GM06990 (cell line): ENCODE measurements around the gene WDR26.

ENCODE experiments used
- DNase-seq: peaks from one replicate; pipeline ENCODE4 v3.0.0-alpha.2; 2011; ENCODE audit not compliant: insufficient read length; ENCODE audit errors: extremely low read depth
- H3K27me3 ChIP-seq: replicated peaks from 2 replicates; pipeline ENCODE4 v1.6.0; 2011; ENCODE audit warnings: low read length; ENCODE audit not compliant: control insufficient read depth, insufficient read depth
- H3K36me3 ChIP-seq: 2 replicates; pipeline ENCODE4 v1.5.1; 2011; ENCODE audit warnings: low read length; ENCODE audit not compliant: control insufficient read depth, insufficient read depth
- H3K4me3 ChIP-seq: replicated peaks from 2 replicates; pipeline ENCODE4 v1.5.1; 2011; ENCODE audit warnings: low read depth, mild to moderate bottlenecking, control low read depth, low read length
- CTCF ChIP-seq: IDR thresholded peaks from 2 replicates; pipeline ENCODE4 v1.5.1; 2011; ENCODE audit warnings: low read length, control low read depth, mild to moderate bottlenecking, inconsistent platforms; ENCODE audit not compliant: insufficient read depth, poor library complexity, severe bottlenecking

The WDR26 gene

GRCh38 chr1:224433041-224433691 is 1.4 kb downstream of the WDR26 start:
- Histone ChIP-seq H3K27me3 (no peaks in the 10 kb centered on the region), H3K36me3 (no peaks in the 10 kb centered on the region), H3K4me3 (peak overlapping the region; percentile 82)
- no peak for TF ChIP-seq CTCF
- DNase-seq, result no peak

DNA sequence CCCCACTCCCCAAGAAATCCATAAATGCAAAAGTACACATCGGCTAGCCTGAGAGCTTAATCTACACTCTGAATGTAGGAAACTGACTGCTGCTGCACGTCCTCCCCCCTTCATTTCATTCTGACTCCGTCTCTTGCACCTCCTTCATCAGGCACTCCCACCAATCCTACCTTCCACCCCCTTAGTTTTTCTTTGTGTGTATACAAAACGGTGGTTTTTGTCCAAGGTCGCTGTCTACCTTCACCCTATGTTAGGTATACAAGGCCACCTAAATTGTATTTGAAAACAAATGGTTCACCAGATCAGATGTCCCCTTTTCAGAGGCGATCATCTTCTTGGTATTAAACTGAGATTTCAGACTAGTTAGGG is 1.9 kb downstream of the WDR26 start:
- Histone ChIP-seq H3K36me3 (no peaks in the 10 kb centered on the region), H3K4me3 (peak overlapping the region; percentile 82), H3K27me3 (no peaks in the 10 kb centered on the region)
- TF ChIP-seq CTCF, result no peak
- no peak for DNase-seq

DNA sequence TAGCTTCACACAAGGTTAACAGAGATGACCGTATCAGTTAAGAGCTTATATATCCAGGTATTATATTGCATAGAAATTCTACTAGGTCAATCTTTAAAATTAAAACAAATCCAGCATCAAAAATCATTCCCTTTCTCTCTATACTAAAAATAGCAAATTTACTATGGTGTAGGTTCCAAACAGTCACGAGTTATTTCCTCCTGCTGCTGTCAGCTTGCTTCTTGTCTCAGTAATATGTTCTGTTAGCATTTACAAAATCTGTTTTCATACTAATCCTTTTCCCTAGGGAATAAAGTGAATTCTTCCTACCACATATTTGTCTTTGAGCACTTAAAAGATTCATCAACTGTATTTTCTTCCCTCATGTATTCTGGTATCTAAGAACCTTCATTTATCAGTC is 2.5 kb downstream of the WDR26 start:
- peak overlapping the region; percentile 82 for H3K4me3 ChIP-seq
- H3K27me3 ChIP-seq, result no peaks in the 10 kb centered on the region
- no peak for DNase-seq
- no peaks in the 10 kb centered on the region for H3K36me3 ChIP-seq
- TF ChIP-seq CTCF, result no peak

GRCh38 chr1:224431726-224432125 is 2.9 kb downstream of the WDR26 start:
- Histone ChIP-seq H3K36me3 (no peaks in the 10 kb centered on the region), H3K4me3 (peak overlapping the region; percentile 82), H3K27me3 (no peaks in the 10 kb centered on the region)
- DNase-seq, result no peak
- TF ChIP-seq CTCF, result no peak

DNA sequence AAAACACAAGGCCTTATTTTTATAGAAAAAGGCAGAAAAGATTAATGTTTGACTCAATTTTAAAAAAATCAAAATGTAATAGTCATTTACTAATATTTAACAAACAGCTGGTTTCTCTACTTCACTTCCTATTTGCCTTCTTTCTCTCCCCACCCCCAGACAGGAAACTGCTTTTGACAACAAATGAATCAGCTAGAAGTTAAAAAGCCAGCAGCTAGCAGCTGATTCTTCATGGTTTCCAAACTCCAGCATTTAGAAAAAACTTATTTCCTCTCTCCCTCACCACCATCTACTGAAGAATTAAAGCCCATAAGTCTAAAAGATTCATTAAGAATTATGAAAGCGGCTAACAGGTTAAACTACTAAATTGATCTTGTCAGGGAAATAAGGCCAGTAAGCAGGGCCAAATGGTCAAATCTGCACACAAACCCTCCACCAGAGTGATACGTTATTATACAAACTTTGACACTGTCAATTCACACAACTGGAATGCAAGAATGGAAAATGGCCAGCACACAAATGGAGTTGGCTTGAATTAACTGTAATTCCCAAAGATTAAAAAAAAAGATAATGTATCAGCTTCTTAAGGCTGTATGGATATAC is 4.0 kb downstream of the WDR26 start:
- TF ChIP-seq CTCF, result no peak
- no peaks in the 10 kb centered on the region for H3K27me3 ChIP-seq
- DNase-seq, result peak; percentile 20
- no peak overlapping the region; the same call in 1 of the 2 replicates for H3K4me3 ChIP-seq
- no peaks in the 10 kb centered on the region for H3K36me3 ChIP-seq
